NCI-H1092 (cell line): ENCODE measurements around the gene SLMAP.
"Not testable (repeated sequence)": the region's sequence is repeated elsewhere in the genome, so short reads cannot be mapped to it uniquely, and the experiment has no call there.

ENCODE experiments used
- DNase-seq: peaks from one replicate; lab custom pipeline; 2025; lab: John Stamatoyannopoulos, UW

Gene SLMAP

GRCh38 chr3:57832486-57832885 lies 76.4 kb downstream of the SLMAP start:
- DNase-seq, result no peak

GRCh38 chr3:57832900-57833313 lies 76.8 kb downstream of the SLMAP start:
- DNase-seq, result no peak

GRCh38 chr3:57833763-57834162 lies 77.7 kb downstream of the SLMAP start:
- DNase-seq, result no peak

- DNase-seq, result no peak
These were observed 81.6 kb downstream of the SLMAP start for GRCh38 chr3:57837686-57838085.

- no peak for DNase-seq
These were observed 82.5 kb downstream of the SLMAP start for GRCh38 chr3:57838627-57839026.

- no peak for DNase-seq
These were observed 84.4 kb downstream of the SLMAP start for GRCh38 chr3:57840473-57840872.

GRCh38 chr3:57841818-57842217 lies 85.7 kb downstream of the SLMAP start:
- no peak for DNase-seq

- no peak for DNase-seq
These were observed 92.1 kb downstream of the SLMAP start for GRCh38 chr3:57848177-57848738.

GRCh38 chr3:57851304-57851703 lies 95.2 kb downstream of the SLMAP start:
- DNase-seq, result no peak

- DNase-seq, result no peak
These were observed 96.8 kb downstream of the SLMAP start for GRCh38 chr3:57852896-57853295.

- no peak for DNase-seq
These were observed 99.2 kb downstream of the SLMAP start for GRCh38 chr3:57855281-57855680.

GRCh38 chr3:57855943-57856342 lies 99.8 kb downstream of the SLMAP start:
- no peak for DNase-seq

GRCh38 chr3:57856675-57857074 lies 100.6 kb downstream of the SLMAP start:
- no peak for DNase-seq

GRCh38 chr3:57862894-57863293 lies 106.8 kb downstream of the SLMAP start:
- no peak for DNase-seq

GRCh38 chr3:57863380-57863779 lies 107.3 kb downstream of the SLMAP start:
- DNase-seq, result no peak

- no peak for DNase-seq
These were observed 108.7 kb downstream of the SLMAP start for GRCh38 chr3:57864853-57865252.

GRCh38 chr3:57869110-57869509 lies 113.0 kb downstream of the SLMAP start:
- not testable (repeated sequence) for DNase-seq

GRCh38 chr3:57872606-57873005 lies 116.5 kb downstream of the SLMAP start:
- DNase-seq, result no peak

- DNase-seq, result no peak
These were observed 120.5 kb downstream of the SLMAP start for GRCh38 chr3:57876632-57877031.

GRCh38 chr3:57877116-57877515 lies 121.0 kb downstream of the SLMAP start:
- DNase-seq, result no peak

- not testable (repeated sequence) for DNase-seq
These were observed 128.3 kb downstream of the SLMAP start for GRCh38 chr3:57884436-57884835.

GRCh38 chr3:57889807-57890206 lies 133.7 kb downstream of the SLMAP start:
- DNase-seq, result no peak

GRCh38 chr3:57890874-57891273 lies 134.8 kb downstream of the SLMAP start:
- DNase-seq, result no peak

GRCh38 chr3:57892423-57892822 lies 136.3 kb downstream of the SLMAP start:
- no peak for DNase-seq

- no peak for DNase-seq
These were observed 137.0 kb downstream of the SLMAP start for GRCh38 chr3:57893156-57893555.
